HL-60/S4 (cell line): ENCODE measurements around the gene DYNC1H1.

Experiments
- in situ Hi-C: fragments of 300-500 bp; cut with MboI; formaldehyde crosslinking; loops from 2 replicates; pipeline ENCODE4 v1.14.3; 2022; ENCODE audit warnings: low sequenced_read_pairs

Gene DYNC1H1

DNA sequence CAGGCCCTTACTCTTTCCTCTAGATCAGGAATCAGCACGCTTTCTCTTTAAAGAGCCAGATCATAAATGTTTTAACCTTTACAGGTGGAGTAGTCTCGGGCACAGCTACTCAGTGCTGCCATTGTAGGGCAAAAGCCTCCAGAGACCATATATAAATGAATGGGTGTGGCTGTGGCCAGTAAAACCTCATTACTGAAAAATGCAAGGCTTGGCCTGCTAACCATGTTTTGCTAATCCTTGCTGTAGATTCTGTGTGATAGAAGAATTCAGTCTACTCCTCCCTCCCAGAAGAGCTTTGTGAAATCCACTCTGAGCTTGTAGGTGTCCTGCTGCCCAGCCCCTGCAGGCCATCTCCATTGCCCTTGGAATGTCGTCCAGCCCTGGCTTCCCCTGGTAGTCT, 64.4 kb downstream of the DYNC1H1 start:
- in situ Hi-C loops: no loop called here

DNA sequence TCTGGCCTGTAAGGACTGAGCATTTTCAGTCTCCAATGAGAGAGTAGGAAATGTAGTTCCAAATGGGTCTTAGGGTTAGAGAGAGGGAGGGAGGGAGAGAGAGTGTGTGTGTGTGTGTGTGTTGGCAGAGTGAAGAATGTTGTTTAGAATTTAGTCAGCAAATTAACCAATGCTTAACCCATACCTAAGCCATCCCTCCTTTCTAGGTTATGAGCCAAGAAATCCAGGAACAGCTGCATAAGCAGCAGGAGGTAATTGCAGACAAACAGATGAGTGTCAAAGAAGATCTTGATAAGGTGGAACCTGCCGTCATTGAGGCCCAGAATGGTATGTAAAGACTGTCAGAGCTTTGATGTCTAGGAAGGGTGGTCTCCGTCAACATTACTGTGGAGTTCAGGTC, 65.6 kb downstream of the DYNC1H1 start:
- in situ Hi-C loops: no loop called here

DNA sequence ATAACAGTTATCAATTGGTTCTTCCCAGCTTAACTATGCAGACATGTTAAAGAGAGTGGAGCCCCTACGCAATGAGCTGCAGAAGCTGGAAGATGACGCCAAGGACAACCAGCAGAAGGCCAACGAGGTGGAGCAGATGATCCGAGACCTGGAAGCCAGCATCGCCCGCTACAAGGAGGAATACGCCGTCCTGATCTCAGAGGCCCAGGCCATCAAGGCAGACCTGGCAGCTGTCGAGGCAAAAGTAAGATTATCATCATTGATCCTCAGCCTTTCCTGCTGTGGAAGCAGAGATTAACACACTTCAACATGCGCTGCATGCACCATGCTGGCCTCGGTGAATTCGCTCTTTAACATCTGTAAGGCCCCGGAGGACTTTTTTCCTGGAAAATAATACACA, 68.9 kb downstream of the DYNC1H1 start:
- in situ Hi-C loops: no loop called here

DNA sequence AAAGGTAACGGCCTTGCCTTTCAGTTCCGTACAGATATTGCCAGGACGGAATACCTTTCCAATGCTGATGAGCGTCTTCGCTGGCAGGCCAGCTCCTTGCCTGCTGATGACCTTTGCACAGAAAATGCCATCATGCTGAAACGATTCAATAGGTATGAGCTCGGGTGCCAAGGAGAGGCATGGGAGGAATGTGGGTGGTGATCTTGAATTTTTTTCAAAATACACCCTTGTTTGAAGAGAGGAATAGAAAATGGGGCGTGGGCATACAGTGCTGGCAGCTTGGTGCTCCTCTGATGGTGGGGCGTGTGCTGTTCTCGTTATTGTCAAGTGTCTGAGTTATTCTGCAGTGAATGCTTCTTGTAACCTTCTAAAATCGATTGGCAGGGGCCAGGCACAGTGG, 69.9 kb downstream of the DYNC1H1 start:
- in situ Hi-C loops: no loop called here

DNA sequence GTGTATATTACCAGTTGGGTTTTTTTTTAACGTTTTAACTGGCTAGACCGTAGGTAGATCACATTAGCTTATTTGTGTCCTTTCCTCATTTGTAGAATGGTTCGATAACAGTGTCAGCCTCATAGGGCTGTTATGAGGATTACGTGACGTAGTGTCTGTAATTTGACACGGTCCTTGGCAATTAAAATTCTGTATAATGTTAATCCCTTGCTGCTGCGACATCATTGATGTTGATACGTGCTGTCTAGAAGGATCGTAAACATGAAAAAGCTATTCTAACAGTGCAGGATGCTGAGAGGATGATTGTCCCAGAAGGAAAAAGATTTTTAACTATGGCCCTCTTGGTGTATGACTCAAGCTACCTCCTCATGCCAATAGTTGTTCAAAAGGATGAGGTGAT, 71.5 kb downstream of the DYNC1H1 start:
- in situ Hi-C loops: no loop called here

DNA sequence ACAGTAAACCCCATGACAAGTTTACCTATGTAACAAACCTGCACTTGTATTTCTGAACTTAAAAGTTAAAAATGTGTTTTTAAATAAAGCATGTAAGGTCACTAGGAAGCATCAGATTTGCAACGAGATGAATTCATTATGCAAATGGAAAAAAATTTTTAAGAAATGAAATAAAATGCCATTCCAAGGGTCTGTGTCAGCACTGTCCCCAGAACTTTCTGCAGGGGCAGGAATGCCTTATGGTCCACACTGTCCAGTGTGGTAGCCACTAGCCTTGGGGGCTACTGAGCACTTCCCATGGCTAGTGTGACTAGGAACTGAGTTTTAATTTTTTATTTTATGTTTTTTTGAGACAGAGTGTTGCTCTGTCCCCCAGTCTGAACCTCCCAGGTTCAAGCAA, 73.3 kb downstream of the DYNC1H1 start:
- in situ Hi-C loops: no loop called here

DNA sequence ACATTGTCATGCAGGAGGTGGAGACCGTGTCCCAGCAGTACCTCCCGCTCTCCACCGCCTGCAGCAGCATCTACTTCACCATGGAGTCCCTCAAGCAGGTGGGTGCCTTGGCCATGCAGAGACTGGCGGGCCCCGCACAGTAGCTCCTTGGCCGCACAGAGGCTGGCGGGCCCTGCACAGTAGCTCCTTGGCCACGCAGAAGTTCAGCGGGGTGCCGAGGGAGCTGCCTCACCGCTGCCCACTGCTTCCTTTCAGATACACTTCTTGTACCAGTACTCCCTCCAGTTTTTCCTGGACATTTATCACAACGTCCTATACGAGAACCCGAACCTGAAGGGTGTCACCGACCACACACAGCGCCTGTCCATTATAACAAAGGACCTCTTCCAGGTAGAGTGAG, 74.8 kb downstream of the DYNC1H1 start:
- in situ Hi-C loops: no loop called here

DNA sequence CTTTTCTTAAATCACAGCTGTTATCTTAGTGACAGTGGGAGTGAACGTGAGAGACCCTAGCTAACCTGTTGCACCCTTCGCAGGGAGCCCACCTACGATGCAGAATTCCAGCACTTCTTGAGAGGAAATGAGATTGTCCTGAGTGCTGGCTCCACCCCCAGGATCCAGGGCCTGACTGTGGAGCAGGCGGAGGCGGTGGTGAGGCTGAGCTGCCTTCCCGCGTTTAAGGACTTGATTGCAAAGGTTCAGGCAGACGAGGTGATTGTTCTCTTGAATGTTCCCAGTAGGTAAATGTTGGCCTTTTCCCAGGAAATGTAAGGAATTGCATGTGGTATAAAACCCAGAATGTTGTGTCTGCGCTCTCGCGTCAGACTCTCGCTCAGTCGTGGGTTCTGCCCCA, 75.8 kb downstream of the DYNC1H1 start:
- in situ Hi-C loops: no loop called here

DNA sequence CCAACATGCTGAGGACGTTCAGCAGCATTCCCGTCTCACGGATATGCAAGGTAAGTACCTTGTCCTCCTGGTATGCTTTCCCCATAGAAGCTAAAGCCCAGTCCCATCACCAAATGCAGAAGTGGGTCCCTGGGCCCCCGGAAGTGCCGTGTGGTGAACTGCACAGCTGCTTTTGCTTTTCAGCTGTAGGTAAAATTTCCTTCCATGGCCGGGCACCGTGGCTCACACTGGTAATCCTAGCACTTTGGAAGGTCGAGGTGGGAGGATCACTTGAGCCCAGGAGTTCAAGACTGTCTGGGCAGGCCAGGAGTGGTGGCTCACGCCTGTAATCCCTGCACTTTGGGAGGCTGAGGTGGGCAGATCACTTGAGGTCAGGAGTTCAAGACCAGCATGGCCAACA, 78.3 kb downstream of the DYNC1H1 start:
- in situ Hi-C loops: no loop called here

DNA sequence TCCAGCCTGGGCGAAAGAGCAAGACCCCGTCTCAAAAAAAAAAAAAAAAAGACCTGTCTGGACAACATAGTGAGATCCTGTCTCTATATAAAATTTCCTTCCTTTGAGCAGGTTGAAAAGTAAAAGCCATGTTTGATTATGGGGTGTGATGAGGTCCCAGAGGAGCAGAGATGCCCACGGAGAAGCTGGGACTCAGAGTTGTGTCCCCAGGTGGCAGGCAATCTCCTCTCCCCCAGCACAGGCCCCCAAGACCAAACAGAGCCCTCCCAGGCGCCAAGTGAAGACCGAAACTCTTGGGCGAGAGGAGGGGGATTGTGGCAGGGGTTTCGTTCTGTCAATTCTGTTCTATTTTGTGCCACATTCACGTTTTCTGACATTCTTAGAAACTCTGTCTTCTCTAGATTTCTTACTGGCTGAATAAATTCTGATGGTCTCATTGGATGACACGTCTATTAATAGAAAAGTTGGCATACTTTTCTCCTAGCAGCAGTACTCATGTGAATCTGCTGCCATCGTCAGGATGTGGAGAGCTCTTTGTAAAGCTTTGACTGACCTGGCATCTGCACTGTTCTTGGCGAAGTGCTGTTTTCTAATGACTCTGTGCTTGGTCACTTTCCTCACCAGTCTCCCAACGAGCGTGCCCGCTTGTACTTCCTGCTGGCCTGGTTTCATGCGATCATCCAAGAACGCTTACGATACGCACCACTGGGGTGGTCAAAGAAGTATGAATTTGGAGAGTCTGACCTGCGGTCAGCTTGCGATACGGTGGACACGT, 79.1 kb downstream of the DYNC1H1 start:
- in situ Hi-C loops: no loop called here

DNA sequence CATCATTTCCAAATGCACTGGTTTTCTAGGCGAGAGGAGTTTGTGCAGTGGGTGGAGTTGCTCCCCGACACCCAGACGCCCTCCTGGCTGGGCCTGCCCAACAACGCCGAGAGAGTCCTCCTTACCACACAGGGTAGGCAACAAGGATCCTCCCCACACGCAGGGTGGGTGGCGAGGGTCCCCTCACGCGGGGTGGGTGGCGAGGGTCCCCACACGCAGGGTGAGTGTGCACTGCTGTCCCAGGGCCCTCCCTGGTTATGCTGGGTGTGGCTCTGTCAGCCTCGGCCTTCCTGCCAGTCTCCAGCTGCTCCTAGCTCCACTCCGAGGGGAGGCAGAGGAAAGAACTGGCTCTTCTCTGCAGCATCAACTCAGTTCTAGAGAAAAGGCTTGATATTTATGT, 80.2 kb downstream of the DYNC1H1 start:
- in situ Hi-C loops: no loop called here

DNA sequence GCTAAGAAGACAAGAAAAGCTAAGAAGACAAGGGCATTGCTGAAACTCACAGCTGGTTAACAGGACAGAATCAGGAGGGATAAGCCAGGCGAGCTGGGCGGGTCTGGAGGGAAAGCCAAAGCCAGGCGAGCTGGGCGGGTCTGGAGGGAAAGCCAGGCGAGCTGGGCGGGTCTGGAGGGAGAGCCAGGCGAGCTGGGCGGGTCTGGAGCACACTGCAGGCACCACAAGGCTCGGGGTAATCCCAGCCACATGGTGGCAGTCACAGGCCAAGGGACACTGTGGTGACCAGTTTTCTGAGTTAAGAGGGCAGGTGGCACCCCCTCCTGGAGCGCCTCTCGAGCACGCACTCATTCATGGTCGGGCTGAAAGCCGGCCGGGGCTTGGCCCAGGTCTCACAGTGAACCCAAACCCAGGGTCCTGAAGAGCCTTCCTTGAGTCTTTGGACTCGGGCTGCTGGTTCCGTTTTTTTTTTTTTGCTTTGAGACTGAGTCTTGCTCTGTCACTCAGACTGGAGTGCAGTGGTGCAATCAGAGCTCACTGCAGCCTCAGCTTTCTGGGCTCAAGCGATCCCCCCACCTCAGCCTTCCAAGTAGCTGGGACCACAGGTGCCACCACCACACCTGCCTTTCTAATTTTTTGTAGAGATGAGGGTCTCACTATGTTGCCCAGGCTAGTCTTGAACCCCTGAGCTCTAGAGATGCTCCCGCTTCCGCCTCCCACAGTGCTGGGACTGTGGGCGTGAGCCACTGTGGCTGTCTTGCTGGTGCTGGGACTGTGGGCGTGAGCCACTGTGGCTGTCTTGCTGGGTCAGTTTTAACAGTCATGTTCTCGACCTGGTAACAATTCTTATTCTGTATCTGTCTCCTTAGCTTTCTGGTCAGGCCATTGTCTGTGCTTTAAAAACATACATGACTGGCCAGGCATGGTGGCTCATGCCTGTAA, 82.2 kb downstream of the DYNC1H1 start:
- in situ Hi-C loops: no loop called here

DNA sequence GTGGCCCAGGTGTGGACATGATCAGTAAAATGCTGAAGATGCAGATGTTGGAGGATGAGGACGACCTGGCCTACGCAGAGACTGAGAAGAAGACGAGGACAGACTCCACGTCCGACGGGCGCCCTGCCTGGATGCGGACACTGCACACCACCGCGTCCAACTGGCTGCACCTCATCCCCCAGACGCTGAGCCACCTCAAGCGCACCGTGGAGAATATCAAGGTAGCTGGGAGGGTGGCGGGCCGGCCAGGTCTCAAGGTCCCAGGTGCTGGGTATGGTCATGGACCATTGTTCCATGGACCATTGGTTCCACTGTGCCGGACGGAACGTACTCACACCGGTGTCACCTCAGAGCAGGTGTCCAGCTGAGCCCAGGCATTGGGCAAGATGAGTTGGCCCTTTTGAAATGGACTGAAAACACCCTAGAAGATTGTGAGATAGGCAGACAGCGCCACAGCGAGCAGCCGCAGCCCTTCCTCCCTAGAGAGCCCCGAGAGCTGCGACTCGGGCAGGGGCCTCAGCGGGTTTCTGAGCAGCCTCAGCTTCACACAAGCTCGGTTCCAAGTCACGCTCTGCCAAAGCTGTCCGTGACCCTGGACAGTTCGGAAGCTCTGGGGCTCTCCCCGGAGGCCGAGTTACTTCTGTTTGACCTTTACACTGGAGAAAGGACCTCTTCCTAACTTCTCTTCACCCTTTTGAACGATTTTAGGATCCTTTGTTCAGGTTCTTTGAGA, 83.6 kb downstream of the DYNC1H1 start:
- in situ Hi-C loops: no loop called here

DNA sequence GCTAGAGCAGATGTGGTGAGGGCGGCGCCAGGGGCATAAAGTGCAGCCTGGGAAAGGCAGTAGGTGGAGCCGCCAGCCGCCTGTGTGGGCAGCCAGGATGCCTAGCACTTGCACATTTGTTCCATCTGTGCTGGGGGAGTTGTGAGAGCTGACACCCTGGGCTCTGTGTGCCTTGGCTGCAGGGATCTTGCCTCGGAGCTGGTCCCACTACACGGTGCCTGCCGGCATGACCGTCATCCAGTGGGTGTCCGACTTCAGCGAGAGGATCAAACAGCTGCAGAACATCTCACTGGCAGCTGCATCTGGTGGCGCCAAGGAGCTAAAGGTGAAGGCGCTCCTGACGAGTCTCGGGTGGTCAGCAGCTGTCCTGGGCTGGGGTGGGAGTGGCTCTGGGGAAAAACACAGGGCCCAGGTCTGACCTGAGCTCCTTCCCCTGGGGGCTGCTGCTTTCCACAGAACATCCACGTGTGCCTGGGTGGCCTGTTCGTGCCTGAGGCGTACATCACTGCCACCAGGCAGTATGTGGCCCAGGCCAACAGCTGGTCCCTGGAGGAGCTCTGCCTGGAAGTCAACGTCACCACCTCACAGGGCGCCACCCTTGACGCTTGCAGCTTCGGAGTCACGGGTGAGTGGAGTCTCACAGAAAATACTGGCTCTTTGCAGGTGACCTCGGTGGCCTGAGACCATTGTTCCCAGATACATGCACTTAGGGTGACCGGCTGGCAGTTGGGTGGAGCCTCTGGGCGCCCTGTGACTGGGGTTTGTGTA, 85.1 kb downstream of the DYNC1H1 start:
- in situ Hi-C loops: no loop called here

DNA sequence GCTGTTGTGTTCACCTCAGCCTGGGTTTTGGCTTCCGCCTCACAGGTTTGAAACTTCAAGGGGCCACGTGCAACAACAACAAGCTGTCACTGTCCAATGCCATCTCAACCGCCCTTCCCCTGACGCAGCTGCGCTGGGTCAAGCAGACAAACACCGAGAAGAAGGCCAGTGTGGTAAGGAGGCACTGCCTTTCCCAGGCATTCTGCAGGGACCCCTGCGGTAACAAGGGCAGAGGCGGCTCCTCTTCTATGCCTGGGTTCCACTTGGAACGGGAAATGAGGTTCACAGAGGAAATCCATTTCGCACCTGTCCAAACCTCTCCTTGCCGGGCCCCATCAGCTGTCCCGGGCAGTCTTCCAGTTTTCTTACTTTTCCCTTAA, 85.6 kb downstream of the DYNC1H1 start:
- in situ Hi-C loops: no loop called here

DNA sequence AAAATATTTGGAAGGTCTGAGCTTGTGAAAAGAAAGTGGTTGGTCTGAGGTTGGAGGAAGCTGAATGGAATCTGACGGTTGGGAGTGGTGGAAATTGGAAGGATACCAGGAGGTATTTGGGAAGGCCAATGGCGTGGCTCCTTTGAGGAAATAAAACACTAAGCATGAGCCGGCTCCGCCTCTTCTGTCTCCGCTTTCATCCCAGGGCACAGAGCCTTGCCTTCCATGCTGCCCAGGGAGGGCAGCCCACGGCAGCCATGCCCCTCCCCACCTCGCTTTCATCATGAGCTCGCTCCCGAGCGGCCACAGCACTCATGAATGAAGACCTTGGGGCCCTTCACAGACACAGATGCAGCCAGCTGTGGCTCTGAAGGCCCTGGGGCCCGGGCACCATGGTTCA, 86.3 kb downstream of the DYNC1H1 start:
- in situ Hi-C loops: no loop called here

DNA sequence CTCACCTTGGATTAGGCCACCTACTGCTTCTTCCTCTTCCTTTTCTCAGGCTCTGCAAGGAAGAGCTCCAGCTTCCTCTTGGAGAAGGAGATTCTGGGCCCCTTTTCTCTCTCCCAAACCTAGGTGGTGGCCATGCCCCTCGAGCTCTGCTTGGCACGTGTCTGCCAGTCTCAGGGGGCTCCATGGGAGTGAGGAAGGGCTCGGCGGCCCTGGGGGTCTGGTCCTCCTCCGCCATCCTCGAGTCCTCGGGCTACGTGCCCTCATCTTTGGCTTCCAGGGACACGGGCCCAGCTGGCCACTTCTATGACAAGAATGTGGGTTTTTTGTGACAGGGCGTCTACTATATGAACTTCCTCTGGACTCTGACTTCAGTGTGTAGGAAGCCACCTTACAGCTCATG, 88.1 kb downstream of the DYNC1H1 start:
- in situ Hi-C loops: no loop called here

DNA sequence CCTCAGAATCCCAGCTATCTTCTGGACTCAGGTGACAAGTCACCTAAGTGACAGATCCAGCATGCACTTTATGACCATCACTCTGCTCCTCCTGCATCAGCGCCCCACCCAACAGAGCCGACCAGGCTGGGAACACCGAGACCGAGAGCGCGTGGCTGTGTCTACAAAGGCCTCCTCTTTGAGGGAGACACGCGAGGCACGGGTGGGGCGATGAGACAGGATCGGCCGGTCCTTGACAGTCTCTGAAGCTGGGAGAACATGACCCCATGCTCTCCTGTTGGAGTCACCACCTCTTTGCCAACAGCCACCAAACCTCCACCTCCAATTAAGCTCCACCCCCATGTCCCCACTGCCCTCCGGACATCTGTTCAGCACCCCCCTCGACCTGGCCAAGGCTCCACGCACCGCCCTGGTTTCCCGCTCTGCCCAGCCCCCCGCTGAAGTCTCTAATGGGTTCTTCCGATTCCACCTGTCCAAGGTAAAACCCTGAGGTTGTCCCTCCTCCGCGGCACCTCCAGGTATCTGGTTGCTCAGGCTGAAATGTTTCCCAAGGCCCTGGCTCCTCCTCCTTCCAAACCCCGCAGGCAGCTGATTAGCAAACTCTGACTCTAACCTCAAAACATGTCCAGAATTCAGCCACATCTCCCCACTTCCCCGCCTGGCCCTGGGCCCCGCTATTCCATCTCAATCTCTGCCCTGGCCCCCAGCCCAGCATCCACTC, 91.0 kb downstream of the DYNC1H1 start:
- in situ Hi-C loops: no loop called here

DNA sequence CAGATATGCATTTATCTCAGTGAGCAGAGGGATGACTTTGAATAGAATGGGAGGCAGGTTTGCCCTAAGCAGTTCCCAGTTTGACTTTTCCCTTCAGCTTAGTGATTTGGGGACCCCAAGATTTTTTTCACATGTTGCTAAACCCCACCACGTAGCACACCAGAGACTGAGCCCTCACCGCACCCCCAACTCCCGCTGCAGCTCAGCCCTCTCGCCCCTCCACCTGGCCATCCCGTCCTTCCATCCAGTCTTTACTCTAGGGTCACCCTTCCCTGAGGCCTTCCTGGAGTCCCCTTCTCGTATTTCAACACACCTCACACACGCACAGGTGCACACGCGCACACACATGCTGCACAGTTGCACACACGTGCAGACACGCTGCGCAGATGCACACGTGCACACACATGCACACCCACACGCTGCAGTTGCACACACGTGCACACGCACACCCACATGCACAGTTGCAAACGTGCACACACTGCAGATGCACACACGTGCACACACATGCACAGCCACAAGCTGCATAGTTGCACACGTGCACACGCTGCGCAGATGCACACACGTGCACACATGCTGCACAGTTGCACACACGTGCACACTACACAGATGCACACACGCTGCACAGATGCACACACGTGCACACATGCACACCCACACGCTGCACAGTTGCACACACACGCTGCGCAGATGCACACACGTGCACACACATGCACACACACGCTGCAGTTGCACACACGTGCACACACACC, 92.5 kb downstream of the DYNC1H1 start:
- in situ Hi-C loops: no loop called here
